Measurements from ENCODE around the gene VN1R5. TPM values are rescaled to one million over a fixed set of nuclear protein-coding genes. Genes with fewer than 3 reads are reported as not detected.

VN1R5 gene
- total RNA-seq, 1 experiment from 2014 or later: not detected

- ATAC-seq (no peak), DNase-seq (ENCODE audit: low spot score) (no peak)
- Mint-ChIP-seq H3K36me3 (peaks cover 7% of the 10 kb centered on the region), H3K27me3 (ENCODE audit: low read depth) (no peaks in the 10 kb centered on the region), H3K27ac (no peak overlapping the region), H3K9me3 (peaks cover 11% of the 10 kb centered on the region), H3K4me1 (peaks cover 39% of the 10 kb centered on the region), H3K4me3 (no peak overlapping the region)
- CTCF ChIA-PET: no interaction called here
- no peak for TF ChIP-seq CTCF (IDR thresholded peaks at IDR 0.05)
- TF ChIP-seq, protein P1, sequence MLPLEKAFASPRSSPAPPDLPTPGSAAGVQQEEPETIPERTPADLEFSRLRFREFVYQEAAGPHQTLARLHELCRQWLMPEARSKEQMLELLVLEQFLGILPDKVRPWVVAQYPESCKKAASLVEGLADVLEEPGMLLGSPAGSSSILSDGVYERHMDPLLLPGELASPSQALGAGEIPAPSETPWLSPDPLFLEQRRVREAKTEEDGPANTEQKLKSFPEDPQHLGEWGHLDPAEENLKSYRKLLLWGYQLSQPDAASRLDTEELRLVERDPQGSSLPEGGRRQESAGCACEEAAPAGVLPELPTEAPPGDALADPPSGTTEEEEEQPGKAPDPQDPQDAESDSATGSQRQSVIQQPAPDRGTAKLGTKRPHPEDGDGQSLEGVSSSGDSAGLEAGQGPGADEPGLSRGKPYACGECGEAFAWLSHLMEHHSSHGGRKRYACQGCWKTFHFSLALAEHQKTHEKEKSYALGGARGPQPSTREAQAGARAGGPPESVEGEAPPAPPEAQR (CRISPR knock-in tag; IDR thresholded peaks at IDR 0.05): no peak
- TF ChIP-seq FOXK1 (CRISPR knock-in tag; IDR thresholded peaks at IDR 0.05): no peak
- TF ChIP-seq ZNF263 (CRISPR knock-in tag; IDR thresholded peaks at IDR 0.05; ENCODE audit: low read depth): no peak
- no peak for TF ChIP-seq TEAD1 (CRISPR knock-in tag; IDR thresholded peaks at IDR 0.05)
- no peak for TF ChIP-seq RORB (CRISPR knock-in tag; IDR thresholded peaks at IDR 0.05)
- no peak for TF ChIP-seq MXD4 (CRISPR knock-in tag; IDR thresholded peaks at IDR 0.05; ENCODE audit: borderline replicate concordance)
- POLR2A ChIA-PET: no interaction called here
Observed at GRCh38 chr1:247286134-247286670, 30.3 kb downstream of the VN1R5 start.

DNA sequence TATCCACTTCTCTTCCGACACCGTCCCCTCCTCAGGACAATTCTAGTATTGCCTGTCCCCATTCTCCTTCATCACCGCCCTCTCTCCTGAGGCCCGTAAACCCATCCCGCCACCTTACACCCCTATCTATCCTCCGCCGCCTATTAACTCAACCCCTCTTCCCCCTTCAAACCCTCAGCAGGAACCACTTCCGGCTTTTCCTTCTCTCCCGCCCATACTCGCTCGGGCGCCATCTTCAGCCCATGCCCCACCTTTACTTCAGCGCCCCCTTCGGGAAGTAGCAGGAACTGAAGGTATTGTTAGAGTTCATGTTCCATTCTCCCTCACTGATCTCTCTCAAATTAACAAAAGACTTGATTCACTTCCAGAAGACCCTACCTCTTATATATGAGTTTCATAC lies 31.6 kb downstream of the VN1R5 start:
- Mint-ChIP-seq H3K9me3 (peaks cover 11% of the 10 kb centered on the region), H3K36me3 (peaks cover 7% of the 10 kb centered on the region), H3K27ac (no peak overlapping the region), H3K4me3 (no peak overlapping the region), H3K27me3 (ENCODE audit: low read depth) (no peaks in the 10 kb centered on the region), H3K4me1 (peaks cover 33% of the 10 kb centered on the region)
- POLR2A ChIA-PET: no interaction called here
- TF ChIP-seq ZNF396 (CRISPR knock-in tag; IDR thresholded peaks at IDR 0.05; ENCODE audit: borderline replicate concordance): no peak
- TF ChIP-seq CTCF (IDR thresholded peaks at IDR 0.05): peak; percentile 70
- no peak for TF ChIP-seq NR2C2 (CRISPR knock-in tag; IDR thresholded peaks at IDR 0.05)
- TF ChIP-seq NFATC4 (CRISPR knock-in tag; IDR thresholded peaks at IDR 0.05): no peak
- TF ChIP-seq SMAD4 (CRISPR knock-in tag; IDR thresholded peaks at IDR 0.05): no peak
- TF ChIP-seq, protein P2, sequence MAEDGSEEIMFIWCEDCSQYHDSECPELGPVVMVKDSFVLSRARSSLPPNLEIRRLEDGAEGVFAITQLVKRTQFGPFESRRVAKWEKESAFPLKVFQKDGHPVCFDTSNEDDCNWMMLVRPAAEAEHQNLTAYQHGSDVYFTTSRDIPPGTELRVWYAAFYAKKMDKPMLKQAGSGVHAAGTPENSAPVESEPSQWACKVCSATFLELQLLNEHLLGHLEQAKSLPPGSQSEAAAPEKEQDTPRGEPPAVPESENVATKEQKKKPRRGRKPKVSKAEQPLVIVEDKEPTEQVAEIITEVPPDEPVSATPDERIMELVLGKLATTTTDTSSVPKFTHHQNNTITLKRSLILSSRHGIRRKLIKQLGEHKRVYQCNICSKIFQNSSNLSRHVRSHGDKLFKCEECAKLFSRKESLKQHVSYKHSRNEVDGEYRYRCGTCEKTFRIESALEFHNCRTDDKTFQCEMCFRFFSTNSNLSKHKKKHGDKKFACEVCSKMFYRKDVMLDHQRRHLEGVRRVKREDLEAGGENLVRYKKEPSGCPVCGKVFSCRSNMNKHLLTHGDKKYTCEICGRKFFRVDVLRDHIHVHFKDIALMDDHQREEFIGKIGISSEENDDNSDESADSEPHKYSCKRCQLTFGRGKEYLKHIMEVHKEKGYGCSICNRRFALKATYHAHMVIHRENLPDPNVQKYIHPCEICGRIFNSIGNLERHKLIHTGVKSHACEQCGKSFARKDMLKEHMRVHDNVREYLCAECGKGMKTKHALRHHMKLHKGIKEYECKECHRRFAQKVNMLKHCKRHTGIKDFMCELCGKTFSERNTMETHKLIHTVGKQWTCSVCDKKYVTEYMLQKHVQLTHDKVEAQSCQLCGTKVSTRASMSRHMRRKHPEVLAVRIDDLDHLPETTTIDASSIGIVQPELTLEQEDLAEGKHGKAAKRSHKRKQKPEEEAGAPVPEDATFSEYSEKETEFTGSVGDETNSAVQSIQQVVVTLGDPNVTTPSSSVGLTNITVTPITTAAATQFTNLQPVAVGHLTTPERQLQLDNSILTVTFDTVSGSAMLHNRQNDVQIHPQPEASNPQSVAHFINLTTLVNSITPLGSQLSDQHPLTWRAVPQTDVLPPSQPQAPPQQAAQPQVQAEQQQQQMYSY (CRISPR knock-in tag; IDR thresholded peaks at IDR 0.05): peak; percentile 93
- TF ChIP-seq CREB1 (CRISPR knock-in tag; IDR thresholded peaks at IDR 0.05): no peak
- CTCF ChIA-PET: no interaction called here
- ATAC-seq (peak; percentile 53), DNase-seq (ENCODE audit: low spot score) (peak; percentile 72)

DNA sequence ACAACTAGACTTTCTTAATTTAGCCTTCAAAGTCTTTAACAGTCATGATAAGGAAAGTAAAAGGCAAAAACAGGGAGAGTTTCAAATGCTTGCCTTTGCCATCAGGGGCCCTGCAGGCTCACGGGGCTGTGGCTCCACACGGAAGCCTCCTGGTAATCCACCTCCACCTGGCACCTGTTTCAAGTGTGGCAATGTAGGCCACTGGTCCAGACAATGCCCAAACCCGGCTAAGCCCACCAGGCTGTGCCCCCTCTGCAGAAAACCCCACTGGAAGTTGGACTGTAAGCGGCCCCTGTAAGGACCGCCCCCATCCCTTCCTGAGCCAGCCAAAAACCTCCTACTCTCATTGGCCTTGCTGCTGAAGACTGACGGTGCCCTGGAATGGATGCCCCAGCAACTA lies 32.5 kb downstream of the VN1R5 start:
- peaks cover 39% of the 10 kb centered on the region for H3K4me1 Mint-ChIP-seq
- H3K27me3 Mint-ChIP-seq (ENCODE audit: low read depth): no peaks in the 10 kb centered on the region
- H3K4me3 Mint-ChIP-seq: no peak overlapping the region
- ATAC-seq (no peak), DNase-seq (ENCODE audit: low spot score) (no peak)
- peaks cover 11% of the 10 kb centered on the region for H3K9me3 Mint-ChIP-seq
- H3K27ac Mint-ChIP-seq: no peak overlapping the region
- ChIA-PET POLR2A (no interaction called here), CTCF (no interaction called here)
- H3K36me3 Mint-ChIP-seq: peaks cover 7% of the 10 kb centered on the region
- no peak for TF ChIP-seq STAT6 (CRISPR knock-in tag; conservative IDR thresholded peaks at IDR 0.05; ENCODE audit: low read depth)
- TF ChIP-seq, protein P3, sequence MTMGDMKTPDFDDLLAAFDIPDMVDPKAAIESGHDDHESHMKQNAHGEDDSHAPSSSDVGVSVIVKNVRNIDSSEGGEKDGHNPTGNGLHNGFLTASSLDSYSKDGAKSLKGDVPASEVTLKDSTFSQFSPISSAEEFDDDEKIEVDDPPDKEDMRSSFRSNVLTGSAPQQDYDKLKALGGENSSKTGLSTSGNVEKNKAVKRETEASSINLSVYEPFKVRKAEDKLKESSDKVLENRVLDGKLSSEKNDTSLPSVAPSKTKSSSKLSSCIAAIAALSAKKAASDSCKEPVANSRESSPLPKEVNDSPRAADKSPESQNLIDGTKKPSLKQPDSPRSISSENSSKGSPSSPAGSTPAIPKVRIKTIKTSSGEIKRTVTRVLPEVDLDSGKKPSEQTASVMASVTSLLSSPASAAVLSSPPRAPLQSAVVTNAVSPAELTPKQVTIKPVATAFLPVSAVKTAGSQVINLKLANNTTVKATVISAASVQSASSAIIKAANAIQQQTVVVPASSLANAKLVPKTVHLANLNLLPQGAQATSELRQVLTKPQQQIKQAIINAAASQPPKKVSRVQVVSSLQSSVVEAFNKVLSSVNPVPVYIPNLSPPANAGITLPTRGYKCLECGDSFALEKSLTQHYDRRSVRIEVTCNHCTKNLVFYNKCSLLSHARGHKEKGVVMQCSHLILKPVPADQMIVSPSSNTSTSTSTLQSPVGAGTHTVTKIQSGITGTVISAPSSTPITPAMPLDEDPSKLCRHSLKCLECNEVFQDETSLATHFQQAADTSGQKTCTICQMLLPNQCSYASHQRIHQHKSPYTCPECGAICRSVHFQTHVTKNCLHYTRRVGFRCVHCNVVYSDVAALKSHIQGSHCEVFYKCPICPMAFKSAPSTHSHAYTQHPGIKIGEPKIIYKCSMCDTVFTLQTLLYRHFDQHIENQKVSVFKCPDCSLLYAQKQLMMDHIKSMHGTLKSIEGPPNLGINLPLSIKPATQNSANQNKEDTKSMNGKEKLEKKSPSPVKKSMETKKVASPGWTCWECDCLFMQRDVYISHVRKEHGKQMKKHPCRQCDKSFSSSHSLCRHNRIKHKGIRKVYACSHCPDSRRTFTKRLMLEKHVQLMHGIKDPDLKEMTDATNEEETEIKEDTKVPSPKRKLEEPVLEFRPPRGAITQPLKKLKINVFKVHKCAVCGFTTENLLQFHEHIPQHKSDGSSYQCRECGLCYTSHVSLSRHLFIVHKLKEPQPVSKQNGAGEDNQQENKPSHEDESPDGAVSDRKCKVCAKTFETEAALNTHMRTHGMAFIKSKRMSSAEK (CRISPR knock-in tag; IDR thresholded peaks at IDR 0.05; ENCODE audit: borderline replicate concordance): no peak
- no peak for TF ChIP-seq SP1 (CRISPR knock-in tag; conservative IDR thresholded peaks at IDR 0.05)

Data from WTC11 (cell line).